Measurements from ENCODE around the gene WDFY3. TPM values are rescaled to one million over a fixed set of nuclear protein-coding genes. Genes with fewer than 3 reads are reported as not detected.

WDFY3 gene
- total RNA-seq, 3 donors from 2014 or later, result 119 to 156 (median 125) TPM

DNA sequence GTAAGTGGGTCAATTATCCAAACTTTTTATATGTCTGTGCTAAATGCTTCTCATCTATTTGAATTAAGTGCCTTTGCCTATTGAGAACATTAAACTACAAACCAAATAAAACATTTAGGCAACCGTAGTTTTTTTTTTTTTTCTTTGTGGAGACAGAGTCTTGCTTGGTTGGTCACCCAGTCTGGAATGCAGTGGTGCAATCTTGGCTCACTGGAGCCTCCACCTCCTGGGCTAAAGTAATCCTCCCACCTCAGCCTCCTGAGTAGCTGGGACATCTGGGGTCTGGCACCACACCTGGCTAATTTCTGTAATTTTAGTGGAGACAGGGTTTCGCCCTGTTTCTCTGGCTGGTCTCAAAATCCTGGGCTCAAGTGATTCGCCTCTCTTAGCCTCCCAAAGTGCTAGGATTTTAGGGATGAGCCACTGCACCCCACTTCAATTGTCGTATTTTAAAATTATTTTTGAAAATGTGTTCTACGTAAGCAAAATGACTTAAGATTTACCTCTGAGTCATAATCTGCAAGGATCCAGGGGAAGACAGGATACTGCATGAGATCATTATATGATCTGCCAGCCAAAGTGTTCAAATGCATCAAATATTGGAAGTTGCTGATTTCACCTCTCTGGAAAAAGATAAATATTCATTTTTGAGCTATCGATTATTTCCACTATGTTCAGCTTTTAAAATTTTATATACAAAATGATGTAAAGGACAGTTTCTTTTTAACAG, 257.9 kb downstream of the WDFY3 start:
- Histone ChIP-seq H3K4me3 (no peak overlapping the region), H3K36me3 (peaks cover 26% of the 10 kb centered on the region), H3K9me3 (no peaks in the 10 kb centered on the region), H3K27ac (no peak overlapping the region), H3K27me3 (no peaks in the 10 kb centered on the region), H3K4me1 (no peaks in the 10 kb centered on the region)
- intact Hi-C loops (cut with DNase I; ENCODE audit: low total_unique reads), result no loop called here
- DNase-seq (ENCODE audit: low spot score in 2 of 2), result no peak
- TF ChIP-seq, protein P1, sequence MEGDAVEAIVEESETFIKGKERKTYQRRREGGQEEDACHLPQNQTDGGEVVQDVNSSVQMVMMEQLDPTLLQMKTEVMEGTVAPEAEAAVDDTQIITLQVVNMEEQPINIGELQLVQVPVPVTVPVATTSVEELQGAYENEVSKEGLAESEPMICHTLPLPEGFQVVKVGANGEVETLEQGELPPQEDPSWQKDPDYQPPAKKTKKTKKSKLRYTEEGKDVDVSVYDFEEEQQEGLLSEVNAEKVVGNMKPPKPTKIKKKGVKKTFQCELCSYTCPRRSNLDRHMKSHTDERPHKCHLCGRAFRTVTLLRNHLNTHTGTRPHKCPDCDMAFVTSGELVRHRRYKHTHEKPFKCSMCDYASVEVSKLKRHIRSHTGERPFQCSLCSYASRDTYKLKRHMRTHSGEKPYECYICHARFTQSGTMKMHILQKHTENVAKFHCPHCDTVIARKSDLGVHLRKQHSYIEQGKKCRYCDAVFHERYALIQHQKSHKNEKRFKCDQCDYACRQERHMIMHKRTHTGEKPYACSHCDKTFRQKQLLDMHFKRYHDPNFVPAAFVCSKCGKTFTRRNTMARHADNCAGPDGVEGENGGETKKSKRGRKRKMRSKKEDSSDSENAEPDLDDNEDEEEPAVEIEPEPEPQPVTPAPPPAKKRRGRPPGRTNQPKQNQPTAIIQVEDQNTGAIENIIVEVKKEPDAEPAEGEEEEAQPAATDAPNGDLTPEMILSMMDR (IDR thresholded peaks at IDR 0.05), result no peak
- TF ChIP-seq POLR2AphosphoS5 (IDR thresholded peaks at IDR 0.05) (no peak), POLR2A (IDR thresholded peaks at IDR 0.05) (no peak)

DNA sequence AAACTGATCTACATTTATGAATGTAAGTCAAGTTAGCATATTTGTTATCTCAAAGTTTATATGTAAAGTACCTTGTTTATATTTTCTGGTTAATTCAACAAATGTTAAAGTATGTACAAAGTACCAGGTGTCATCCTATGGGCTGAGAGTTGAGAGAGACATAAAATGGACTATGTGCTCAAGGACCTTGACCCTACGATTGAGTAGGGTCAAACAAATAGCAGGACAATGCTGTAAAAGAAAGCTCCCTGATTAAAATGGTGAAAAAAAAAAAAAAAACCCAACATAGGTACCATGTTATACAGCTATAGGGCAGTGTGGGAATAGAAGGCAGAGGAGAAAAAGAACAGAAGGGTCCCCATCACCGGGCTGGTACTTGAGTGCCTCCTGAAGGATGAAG, 260.2 kb downstream of the WDFY3 start:
- no peak for DNase-seq (ENCODE audit: low spot score in 2 of 2)
- intact Hi-C loops (cut with DNase I; ENCODE audit: low total_unique reads), result no loop called here
- H3K4me1 ChIP-seq, result no peaks in the 10 kb centered on the region
- H3K27me3 ChIP-seq, result no peaks in the 10 kb centered on the region
- H3K36me3 ChIP-seq, result peaks cover 24% of the 10 kb centered on the region
- H3K27ac ChIP-seq, result no peak overlapping the region
- TF ChIP-seq POLR2AphosphoS5 (IDR thresholded peaks at IDR 0.05) (no peak), POLR2A (IDR thresholded peaks at IDR 0.05) (no peak)
- TF ChIP-seq, protein P1 (IDR thresholded peaks at IDR 0.05), result no peak
- H3K4me3 ChIP-seq, result no peak overlapping the region
- H3K9me3 ChIP-seq, result no peaks in the 10 kb centered on the region

DNA sequence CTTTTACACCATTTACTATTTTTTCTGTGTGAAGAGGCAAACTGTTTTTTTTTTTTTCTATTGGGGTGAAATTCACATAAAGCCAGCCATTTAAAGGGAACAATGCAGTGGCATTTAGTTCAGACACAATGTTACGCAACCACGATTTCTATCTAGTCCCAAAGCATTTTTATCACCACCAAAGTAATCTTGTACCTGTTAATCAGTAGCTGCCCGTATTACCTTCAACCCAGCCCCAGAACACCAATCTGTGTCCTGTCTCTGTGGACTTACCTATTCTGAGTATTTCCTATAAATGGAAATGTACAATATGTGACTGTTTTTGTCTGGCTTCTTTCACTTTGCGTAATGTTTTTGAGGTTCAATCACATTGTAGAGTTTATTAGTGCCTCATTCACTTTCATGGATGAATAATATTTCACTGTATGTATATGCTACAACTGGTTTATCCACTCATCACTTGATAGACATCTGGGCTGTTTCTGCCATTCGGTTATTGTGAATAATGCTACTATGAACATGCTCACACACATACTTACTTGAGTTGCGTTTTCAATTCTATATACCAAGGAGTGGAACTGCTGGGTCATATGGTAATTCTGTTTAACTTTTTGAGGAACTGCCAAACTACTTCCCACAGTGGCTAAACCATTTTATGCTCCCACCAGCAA, 267.4 kb downstream of the WDFY3 start:
- no peaks in the 10 kb centered on the region for H3K27me3 ChIP-seq
- H3K27ac ChIP-seq, result no peak overlapping the region
- H3K4me3 ChIP-seq, result no peak overlapping the region
- DNase-seq (ENCODE audit: low spot score in 2 of 2), result no peak
- H3K4me1 ChIP-seq, result no peaks in the 10 kb centered on the region
- no peaks in the 10 kb centered on the region for H3K9me3 ChIP-seq
- TF ChIP-seq POLR2AphosphoS5 (IDR thresholded peaks at IDR 0.05) (no peak), POLR2A (IDR thresholded peaks at IDR 0.05) (no peak)
- TF ChIP-seq, protein P1 (IDR thresholded peaks at IDR 0.05), result no peak
- H3K36me3 ChIP-seq, result peaks cover 11% of the 10 kb centered on the region
- intact Hi-C loops (cut with DNase I; ENCODE audit: low total_unique reads), result no loop called here

GRCh38 chr4:84697615-84698201, 268.8 kb downstream of the WDFY3 start:
- Histone ChIP-seq H3K4me1 (no peaks in the 10 kb centered on the region), H3K9me3 (no peaks in the 10 kb centered on the region), H3K36me3 (no peaks in the 10 kb centered on the region), H3K4me3 (no peak overlapping the region), H3K27ac (no peak overlapping the region), H3K27me3 (no peaks in the 10 kb centered on the region)
- TF ChIP-seq, protein P1 (IDR thresholded peaks at IDR 0.05), result no peak
- no peak for TF ChIP-seq POLR2AphosphoS5 (IDR thresholded peaks at IDR 0.05)
- no peak for TF ChIP-seq POLR2A (IDR thresholded peaks at IDR 0.05)
- DNase-seq (ENCODE audit: low spot score in 2 of 2), result no peak
- intact Hi-C loops (cut with DNase I; ENCODE audit: low total_unique reads), result no loop called here

- TF ChIP-seq, protein P1 (IDR thresholded peaks at IDR 0.05), result no peak
- no peak for TF ChIP-seq POLR2AphosphoS5 (IDR thresholded peaks at IDR 0.05)
- TF ChIP-seq POLR2A (IDR thresholded peaks at IDR 0.05), result no peak
- Histone ChIP-seq H3K4me3 (no peak overlapping the region), H3K36me3 (no peaks in the 10 kb centered on the region), H3K4me1 (no peaks in the 10 kb centered on the region), H3K27ac (no peak overlapping the region), H3K9me3 (no peaks in the 10 kb centered on the region), H3K27me3 (no peaks in the 10 kb centered on the region)
- intact Hi-C loops (cut with DNase I; ENCODE audit: low total_unique reads), result no loop called here
- DNase-seq (ENCODE audit: low spot score in 2 of 2), result no peak
Measured at GRCh38 chr4:84697159-84697558, 269.3 kb downstream of the WDFY3 start.
